ENCODE results near the gene TMEM98.
"Not testable (repeated sequence)": the region's sequence is repeated elsewhere in the genome, so short reads cannot be mapped to it uniquely, and the experiment has no call there.

Gene TMEM98, protein sequence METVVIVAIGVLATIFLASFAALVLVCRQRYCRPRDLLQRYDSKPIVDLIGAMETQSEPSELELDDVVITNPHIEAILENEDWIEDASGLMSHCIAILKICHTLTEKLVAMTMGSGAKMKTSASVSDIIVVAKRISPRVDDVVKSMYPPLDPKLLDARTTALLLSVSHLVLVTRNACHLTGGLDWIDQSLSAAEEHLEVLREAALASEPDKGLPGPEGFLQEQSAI

DNA sequence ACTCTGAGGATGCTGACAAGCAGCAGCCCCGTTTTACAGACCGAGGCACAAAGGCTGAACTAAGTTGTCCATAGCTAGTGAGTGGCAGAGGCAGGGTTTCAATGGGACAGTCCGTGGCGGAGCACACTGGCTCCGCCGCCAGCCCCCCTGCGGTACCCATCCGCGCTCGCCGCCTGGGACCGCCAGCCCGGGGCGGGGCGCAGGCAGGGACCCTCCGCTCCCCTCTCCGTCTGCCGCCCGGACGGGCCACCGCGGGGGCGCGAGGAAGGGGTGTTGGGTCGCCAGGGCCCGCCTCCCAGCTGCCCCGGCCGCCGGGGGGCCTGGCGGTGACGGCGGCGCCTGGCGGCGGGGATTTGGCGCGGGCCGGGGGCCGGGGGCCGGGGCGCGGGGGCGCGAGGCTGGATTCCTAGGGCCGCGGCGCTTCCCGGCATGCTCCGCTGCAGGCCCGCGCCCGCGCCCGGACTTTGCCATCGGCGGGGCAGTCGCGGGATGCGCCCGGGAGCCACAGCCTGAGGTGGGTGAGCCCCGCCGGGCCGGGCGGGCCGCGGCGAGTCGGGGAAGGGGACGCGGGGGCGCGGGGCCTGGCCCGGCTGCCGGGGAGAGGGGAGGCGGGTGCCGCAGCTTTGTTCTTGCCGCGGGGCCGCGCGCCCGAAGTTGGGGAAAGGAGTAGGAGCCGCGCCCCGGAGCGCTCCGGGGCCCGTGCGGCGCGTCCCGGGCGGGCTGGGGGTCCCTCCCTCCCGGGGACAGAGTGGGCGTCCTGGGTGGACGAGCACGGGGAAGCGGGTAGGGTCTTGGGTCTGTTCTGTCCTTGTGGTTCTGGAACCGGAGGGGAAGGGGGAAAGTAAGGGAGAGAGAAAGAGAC, at the start of gene TMEM98:
TSS of gene TMEM98 (plus strand) at position 430 of the 862 bp plus-strand sequence. CDS start 3,376 bp downstream, outside the sequence.
- peak; percentile 90 for DNase-seq (ENCODE audit: low spot score)

DNA sequence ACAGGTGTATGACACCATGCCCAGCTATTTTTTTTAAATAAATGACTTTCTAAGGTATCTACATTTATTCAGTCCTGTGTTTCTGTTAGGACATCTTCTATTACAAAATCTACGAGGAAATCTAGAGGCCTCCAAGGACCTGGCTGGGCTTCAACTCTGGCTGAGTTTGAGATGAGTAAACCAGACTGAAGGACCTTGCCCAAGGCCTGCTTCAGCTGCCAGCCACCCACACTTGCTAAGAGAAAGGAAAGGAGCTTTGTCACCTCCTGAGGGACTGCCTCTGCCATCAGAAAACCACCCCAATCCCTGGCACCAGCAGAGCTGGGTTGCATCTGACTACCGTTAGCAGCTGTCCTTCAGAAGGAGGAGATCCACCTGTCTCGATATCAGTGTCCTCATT, 49.7 kb upstream of the TMEM98 start:
- no peak for DNase-seq (ENCODE audit: low spot score)

DNA sequence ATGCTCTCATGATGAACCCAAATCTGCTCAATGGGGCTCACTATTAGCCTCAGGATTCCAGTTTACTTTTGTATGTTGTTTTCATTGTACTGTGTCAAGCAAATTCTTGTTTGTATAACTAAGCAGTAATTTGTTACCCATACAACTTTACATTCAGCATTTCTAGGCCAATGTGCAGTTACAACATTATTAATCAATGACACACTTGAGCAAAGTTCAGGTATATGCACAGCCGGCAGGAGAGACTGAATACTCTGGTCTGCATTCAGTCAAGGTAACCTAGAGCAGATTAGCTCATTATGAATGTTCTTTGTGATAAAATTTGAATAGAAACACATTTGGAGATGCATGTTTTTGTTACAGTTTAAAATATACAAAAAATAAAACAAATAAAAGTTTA, 48.8 kb upstream of the TMEM98 start:
- DNase-seq (ENCODE audit: low spot score) = no peak

DNA sequence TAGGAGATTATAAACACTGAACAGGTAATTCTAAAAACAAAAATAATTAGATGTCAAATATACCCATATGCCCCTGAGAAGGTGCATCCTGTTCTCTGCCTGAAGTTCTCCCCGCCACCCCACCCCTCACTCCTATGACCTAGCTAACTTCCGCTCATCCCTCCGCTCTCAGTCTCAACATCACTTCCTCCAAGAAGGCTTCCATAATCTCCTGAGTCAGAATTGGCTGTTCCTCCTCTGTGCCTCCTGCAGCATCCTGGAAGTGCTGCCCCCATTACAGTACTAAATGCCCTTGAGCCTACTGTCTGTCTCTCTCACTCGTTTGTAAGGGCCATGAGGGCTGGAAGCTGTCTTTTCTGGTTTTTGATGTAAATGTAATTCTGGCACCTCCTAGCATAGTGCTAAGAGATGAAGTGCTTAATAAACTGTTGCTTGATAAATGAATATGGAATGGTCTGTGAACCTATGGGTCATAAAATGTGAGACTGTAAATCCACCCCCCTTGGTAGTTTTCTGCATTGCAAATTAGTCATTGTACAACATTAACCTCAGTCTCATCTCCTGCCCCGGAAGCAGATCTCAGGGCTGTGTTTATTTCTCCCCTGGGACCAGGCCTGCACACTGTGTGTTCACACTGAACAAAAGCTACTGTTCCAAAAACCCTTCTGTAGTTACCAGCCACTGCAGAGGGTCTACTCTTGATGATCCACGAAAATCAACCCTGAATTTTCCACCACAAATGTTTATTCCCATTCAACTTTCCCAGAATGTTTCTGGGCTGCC, 47.1 kb upstream of the TMEM98 start:
- DNase-seq (ENCODE audit: low spot score) = no peak

DNA sequence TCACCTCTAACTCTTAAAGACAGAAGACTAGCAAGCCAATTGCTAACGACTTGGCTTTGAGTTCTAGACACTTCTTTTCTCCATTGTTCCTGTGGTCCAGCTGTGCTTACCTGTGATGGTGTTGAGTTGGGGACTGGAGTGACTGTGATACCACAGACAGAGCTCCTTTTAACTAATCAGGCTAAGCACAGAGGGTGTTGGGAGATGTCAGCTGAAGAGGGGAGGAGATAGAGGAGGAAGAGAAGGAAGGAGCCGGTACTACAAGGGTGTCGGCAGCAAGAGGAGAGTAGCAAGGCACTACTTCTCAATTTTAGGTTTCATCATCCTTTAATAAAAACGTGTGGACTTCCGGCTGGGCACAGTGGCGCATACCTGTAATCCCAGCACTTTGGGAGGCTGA, 45.9 kb upstream of the TMEM98 start:
- no peak for DNase-seq (ENCODE audit: low spot score)

DNA sequence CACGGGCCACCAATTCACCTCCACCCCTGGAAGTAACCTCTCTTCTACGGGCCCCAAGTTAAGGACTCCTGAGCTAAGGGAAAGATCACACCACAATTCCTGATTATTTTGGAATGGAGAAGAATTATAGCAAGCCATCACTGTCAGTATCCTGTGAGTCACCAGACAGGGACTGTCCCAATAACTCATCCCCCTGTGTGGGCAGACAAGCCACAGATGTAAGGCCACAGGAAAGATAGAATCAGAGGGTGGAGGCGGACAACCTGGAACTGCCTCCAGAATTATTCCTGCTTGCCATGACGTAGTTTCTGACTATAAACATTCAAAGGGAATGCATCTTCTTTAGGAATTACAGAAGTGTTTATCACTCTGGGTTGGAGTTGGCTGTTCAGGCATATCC, 45.2 kb upstream of the TMEM98 start:
- DNase-seq (ENCODE audit: low spot score) = no peak

DNA sequence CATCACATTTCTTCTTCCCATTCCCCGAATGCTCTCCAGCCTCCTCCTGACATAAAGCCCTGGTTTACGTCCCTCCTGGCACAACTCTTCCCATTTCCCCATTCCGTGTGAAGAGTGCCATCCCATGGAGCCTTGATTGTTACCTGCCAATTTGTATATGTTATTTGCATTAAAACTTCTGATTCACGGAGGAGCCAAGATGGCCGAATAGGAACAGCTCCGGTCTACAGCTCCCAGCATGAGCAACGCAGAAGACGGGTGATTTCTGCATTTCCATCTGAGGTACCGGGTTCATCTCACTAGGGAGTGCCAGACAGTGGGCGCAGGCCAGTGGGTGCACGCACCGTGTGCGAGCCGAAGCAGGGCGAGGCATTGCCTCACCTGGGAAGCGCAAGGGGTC, 41.0 kb upstream of the TMEM98 start:
- not testable (repeated sequence) for DNase-seq (ENCODE audit: low spot score)

DNA sequence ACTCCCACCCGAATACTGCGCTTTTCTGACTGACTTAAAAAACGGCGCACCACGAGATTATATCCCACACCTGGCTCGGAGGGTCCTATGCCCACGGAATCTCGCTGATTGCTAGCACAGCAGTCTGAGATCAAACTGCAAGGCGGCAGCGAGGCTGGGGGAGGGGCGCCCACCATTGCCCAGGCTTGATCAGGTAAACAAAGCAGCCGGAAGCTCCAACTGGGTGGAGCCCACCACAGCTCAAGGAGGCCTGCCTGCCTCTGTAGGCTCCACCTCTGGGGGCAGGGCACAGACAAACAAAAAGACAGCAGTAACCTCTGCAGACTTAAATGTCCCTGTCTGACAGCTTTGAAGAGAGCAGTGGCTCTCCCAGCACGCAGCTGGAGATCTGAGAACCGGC, 40.5 kb upstream of the TMEM98 start:
- DNase-seq (ENCODE audit: low spot score) = not testable (repeated sequence)

DNA sequence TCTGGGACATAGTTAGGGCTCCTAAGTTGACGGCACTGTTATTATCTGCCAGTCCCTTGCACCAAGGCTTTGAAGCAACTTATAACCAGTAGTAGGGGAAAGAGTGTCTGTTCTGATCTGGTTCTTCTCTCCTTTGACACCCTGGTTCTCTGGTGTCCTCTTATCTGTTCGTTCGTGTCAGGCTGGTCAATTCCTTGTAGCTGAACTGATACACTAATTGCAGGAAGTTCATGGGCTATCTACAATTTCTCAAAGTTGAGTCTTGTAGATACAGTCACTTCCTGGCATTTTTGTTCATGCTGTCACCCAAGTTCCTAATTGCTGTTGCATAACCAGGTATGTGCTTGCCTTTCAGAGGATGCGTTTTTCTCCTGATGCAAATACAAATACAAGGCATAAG, 33.7 kb upstream of the TMEM98 start:
- DNase-seq (ENCODE audit: low spot score) = no peak

DNA sequence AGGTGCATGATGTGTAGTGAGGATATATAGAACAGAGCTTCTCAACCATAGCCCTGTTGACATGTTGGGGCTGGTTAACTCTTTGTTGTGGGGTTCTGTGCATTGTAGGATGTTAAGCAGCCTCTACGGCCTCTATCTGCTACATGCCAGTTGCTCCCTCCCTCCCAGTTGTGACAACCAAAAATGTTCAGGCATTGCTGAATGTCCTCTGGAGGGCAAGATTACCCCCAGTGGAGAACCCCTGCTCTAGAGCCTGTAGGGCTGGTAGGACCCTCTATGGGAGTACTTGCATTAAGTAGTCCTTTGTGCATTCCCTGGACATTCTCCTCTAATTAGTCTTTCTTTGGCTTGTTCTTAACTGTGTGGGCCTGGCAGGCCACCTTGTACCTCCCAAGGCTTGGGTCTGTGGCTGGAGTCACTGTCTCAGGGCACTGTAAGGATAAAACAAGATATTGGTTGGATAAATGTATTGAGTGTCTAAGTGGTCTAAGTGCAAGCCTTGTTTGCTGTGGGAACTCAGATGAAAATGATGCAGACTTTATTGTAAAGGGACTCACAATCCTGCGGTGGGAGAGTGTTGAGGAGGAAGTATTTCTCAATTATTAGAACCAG, 31.2 kb upstream of the TMEM98 start:
- DNase-seq (ENCODE audit: low spot score) = no peak

DNA sequence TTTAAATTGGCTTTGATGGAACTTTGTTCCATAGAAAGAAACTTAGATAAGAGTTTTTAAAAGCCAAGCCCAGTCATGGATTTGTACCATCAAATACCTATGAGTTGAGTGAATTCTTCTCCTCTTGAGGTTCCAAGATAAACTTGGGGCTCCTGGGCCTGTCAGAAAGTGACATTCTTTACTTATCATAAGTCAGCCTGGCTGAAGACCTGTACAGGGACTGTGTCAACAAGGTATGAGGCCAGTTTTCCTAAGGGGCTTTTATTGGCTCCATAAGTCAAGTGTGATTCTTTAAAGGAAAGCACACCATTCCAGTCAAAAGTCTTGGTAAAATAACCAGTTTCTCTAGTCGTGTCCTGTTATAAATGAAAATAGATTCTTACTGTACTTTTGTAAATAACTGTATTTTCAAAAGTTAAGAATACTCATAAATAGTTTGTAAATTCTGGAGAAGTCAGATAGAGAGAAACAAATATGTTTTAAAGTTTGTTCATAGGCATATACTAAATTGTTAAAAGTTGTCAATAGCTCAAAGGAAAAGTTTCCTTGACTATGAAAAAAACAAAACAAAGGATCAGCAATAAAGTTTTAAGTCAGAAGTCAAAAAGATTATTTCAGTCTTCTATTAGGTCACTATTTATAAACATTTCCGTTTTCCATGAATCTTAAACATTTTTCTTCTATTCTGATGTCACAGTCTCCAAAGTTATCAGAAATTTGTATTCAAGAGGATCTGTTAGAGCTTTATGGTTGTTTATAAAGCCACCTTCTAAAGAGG, 28.5 kb upstream of the TMEM98 start:
- no peak for DNase-seq (ENCODE audit: low spot score)

DNA sequence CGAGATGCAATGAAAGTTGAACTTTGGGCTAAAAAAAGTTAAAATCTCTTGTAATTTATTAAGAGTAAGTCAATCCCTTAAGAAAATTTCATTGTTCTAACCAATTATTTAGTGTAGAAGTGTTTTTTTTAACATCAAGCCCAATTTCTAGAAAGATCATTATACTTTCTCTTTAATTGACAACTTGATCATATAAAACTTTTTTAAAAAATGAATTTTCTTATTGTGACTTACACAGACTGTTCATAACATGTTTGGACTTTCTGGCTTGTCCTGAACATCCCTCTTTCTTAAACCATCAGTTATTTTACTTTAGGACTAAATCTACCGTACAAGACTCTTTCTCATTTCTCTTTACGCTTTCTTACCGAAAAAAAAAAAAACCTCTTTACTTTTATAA, 26.2 kb upstream of the TMEM98 start:
- no peak for DNase-seq (ENCODE audit: low spot score)

DNA sequence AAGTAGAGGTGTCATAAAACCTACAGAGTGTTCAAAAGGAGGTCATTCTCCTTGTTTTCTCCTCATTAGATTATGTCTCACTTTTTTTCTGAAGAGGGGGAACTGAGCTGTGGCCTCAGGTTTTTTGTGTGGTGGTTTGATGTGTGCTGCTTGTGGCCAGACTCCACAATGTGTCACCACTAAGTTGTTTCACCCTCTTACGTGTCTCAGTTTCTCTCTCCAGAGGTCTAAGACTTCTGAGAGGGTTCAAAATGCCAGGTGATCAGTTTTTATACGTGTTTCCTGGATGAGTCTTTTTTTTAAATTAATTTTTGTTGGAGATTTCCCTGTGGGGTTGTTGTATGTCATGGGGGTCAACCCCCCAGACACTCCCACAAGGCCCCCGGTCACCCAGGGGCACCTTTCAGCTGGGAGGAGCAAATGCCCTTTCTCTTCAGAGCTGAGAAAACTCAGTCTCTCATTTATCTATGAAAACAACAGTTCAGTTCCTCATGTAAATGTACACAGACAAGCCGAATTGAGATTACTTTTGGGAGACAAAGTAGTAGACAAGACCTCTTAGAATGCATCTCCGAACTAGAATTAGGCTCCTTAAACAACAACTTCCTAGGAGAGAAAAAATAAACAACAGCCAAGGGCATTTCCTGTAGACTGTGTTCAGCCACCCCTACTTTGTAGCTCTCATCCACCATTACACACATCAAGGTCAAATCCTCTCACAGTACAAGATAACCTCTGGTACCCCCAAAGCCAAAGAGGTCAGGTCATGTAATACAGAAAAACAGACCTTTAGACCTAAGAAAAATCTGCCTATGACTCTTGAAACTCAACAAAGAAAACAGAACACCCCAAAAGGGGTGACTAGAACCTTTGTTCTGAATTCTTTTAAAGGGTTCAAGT, 23.9 kb upstream of the TMEM98 start:
- no peak for DNase-seq (ENCODE audit: low spot score)

DNA sequence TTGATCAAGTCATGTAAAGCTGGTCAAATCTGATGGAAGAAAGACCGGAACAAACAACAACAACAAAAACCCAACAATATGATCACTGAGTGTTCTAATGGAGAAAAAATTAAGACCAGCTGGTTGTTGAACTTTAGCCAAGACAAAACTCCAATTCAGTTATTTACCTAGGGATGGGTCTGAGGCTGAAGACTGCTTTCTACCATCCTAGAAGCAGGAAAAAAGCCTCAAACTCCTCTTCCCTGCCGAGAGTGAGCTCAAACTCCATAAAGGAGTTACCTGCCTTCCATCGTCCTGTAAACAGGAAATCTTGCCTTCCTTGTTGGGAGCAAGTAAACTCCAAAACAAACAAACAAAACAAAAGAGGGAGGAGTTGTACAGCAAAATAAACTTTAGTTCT, 23.1 kb upstream of the TMEM98 start:
- DNase-seq (ENCODE audit: low spot score) = no peak

DNA sequence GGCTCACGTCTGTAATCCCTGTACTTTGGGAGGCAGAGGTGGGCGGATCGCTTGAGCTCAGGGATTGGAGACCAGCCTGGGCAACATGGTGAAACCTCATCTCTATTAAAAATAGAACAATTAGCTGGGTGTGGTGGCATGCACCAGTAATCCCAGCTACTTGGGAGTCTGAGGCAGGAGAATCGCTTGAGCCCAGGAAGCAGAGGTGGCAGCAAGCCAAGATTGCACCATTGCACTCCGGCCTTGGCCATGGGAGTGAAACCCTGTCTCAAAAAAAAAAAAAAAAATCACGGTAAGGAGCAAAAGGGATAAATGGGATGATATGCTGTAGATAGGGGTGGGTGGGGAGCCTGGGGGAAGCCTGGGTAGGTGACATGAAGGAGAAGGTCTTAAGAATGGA, 20.4 kb upstream of the TMEM98 start:
- DNase-seq (ENCODE audit: low spot score) = no peak

DNA sequence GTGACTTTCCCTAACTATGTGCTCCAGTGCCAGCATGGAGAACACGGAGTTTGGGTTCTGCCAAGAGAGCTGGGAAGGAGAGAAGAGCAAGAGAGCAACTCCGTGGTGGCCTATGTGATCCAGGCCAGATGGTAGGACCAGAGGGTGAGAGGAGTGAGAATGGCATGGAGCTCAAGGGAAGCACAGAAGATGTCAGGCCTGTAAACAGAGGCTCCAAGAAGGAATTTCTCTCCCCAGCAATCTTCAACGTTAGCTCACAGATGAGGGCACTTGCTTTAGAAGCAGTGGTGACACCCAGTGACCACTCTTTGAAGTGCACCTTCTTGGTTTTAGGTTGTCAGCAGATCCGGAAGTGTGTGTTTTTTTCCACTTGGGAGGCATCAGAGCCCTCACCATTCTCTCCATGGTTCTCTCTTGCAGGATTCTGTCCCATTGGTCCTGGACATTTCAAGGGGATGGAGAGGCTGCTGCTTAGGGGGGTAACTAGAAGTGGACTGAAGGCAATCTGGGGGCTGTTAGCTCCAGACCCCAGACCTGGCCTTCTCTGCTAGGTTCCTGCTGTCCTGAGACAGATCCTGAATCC, 18.1 kb upstream of the TMEM98 start:
- DNase-seq (ENCODE audit: low spot score) = peak; percentile 85

DNA sequence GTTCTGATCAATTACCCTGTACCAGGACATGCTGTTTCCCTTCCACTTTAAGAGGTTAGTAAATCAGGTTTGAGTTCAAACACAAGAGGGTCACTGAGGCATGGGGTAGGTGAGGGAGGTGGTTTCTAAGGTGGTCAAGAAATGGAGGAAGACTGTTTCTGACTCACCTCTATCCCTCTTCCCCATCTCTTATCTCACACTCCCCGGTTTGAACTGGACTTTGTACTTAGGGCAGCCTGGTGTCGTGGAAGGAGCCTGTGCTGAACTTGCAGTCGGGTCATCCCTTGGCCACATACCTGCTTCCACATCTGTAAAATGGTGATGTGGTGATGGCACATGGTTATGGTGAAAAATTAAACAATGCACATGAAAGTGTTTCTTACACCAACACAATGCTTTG, 17.2 kb upstream of the TMEM98 start:
- no peak for DNase-seq (ENCODE audit: low spot score)

DNA sequence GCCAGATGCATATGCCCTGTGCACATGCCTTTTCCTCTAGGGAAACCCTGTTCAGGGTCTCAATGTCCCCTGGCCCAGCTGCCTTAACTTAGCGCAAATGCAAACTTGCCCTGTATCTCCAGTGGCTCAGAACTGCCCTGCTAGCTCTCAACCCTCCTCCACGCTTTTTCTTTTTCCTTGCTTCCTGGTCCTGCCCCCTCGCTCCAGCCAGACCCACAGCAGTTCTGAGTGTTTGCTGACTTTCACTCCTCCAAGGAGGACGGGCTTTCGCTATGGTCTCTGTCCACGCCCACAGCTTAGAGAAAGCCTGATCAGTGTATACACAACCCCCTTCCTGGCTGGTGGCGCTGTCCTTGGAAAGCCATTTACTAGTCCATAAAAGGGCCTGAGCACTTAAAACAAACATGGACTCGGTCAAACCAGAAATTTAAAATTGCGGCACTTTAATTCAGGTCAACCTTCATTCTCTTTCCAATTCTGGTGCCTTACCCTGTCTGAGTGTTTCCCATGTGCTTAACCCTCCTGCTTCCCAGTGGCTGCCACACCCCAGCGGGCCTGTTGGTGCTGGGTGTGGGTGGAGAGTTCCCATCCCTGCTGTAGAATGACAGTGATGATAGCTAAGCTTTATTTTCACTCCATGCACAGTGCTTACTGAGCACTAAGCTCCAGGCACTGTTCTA, 15.6 kb upstream of the TMEM98 start:
- no peak for DNase-seq (ENCODE audit: low spot score)

DNA sequence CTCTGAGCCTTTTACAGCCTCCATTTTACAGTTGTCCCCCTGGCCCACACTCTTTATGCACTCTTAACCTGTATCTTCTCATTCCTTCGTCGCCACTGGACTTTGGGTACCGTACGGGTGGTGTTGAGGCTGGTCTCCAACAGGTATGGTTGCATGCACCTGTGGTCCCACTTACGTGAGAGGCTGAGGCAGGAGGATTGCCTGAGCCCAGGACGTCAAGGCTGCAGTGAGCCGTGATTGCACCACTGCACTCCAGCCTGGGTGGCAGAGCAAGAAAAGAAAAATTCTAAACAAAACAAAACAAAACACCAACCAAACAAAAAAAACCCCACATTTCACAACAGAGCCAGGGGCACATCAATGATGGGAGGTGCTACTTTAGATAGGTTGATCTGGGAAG, 14.4 kb upstream of the TMEM98 start:
- no peak for DNase-seq (ENCODE audit: low spot score)

DNA sequence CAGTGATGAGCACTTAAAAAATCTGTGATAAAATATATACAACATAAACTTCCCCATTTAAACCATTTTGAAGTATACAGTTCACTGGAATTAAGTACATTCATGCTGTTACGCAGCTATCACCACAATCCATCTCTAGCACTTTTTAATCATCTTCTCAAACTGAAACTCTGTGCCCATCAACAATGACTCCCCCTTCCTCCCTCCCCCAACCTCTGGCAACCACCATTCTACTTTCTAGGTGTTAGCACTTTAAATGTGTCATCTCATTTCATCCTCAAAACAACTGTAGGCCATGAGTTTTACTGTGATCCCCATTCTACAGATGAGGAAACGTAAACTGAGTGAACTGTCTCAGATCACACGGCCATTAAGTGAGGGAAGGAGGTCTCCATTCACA, 13.8 kb upstream of the TMEM98 start:
- DNase-seq (ENCODE audit: low spot score) = no peak
